GM12892 (cell line): Measurements from ENCODE around the gene IL17A.

Experiments used
- POLR2A ChIP-seq: IDR thresholded peaks from 2 replicates; pipeline ENCODE4 v1.6.1; 2011; ENCODE audit warnings: low read depth, low read length, control low read depth
- POLR2AphosphoS5 ChIP-seq: IDR thresholded peaks from 2 replicates; pipeline ENCODE4 v1.6.1; 2011; ENCODE audit warnings: low read depth, low read length, control low read depth
- TAF1 ChIP-seq: IDR thresholded peaks from 2 replicates; pipeline ENCODE4 v1.6.1; 2011; ENCODE audit warnings: low read depth, mild to moderate bottlenecking, control low read depth, low read length, borderline replicate concordance

- TF ChIP-seq POLR2A (no peak), TAF1 (no peak), POLR2AphosphoS5 (no peak)
These were observed 41.3 kb downstream of the IL17A start for GRCh38 chr6:52227495-52227894.
